Measurements from ENCODE around the gene TRAPPC14. TPM values are rescaled to one million over a fixed set of nuclear protein-coding genes. Genes with fewer than 3 reads are reported as not detected.

TRAPPC14 gene
- total and polyA plus RNA-seq, 2 of the 13 experiments (the other 11 are each of a cell fraction or from before 2014, with no cell fraction given), result 4.7 to 9.6 TPM

- TF ChIP-seq TFE3 (CRISPR knock-in tag; IDR thresholded peaks at IDR 0.05) (0 out of 2 replicates have a peak, but pooled peaks have one; percentile 0), HES4 (CRISPR knock-in tag; IDR thresholded peaks at IDR 0.05; ENCODE audit: borderline replicate concordance) (no peak), ZNF614 (CRISPR knock-in tag; IDR thresholded peaks at IDR 0.05; ENCODE audit: borderline replicate concordance) (0 out of 2 replicates have a peak, but pooled peaks have one; percentile 14), ELF3 (CRISPR knock-in tag; IDR thresholded peaks at IDR 0.05) (0 out of 2 replicates have a peak, but pooled peaks have one; percentile 14), ZNF143 (CRISPR knock-in tag; IDR thresholded peaks at IDR 0.05) (no peak), HMGA1 (CRISPR knock-in tag; conservative IDR thresholded peaks at IDR 0.05) (no peak), ZNF354B (CRISPR knock-in tag; IDR thresholded peaks at IDR 0.05) (no peak), ZNF770 (CRISPR knock-in tag; IDR thresholded peaks at IDR 0.05) (no peak), E2F2 (CRISPR knock-in tag; IDR thresholded peaks at IDR 0.05; ENCODE audit: borderline replicate concordance) (no peak), ZNF329 (CRISPR knock-in tag; IDR thresholded peaks at IDR 0.05; ENCODE audit: low read depth) (no peak), ATRX (CRISPR knock-in tag; IDR thresholded peaks at IDR 0.05; ENCODE audit: borderline replicate concordance) (no peak), SRF (IDR thresholded peaks at IDR 0.05; ENCODE audit: low read depth, low read length) (no peak), PHF20 (CRISPR knock-in tag; IDR thresholded peaks at IDR 0.05) (no peak), ZNF629 (CRISPR knock-in tag; conservative IDR thresholded peaks at IDR 0.05) (0 out of 2 replicates have a peak, but pooled peaks have one; percentile 11), ZNF589 (CRISPR knock-in tag; conservative IDR thresholded peaks at IDR 0.05) (no peak), HBP1 (CRISPR knock-in tag; IDR thresholded peaks at IDR 0.05; ENCODE audit: low read depth) (no peak), KDM2A (CRISPR knock-in tag; IDR thresholded peaks at IDR 0.05; ENCODE audit: borderline replicate concordance, low read depth) (peak; percentile 45), ZNF280B (CRISPR knock-in tag; IDR thresholded peaks at IDR 0.05; ENCODE audit: borderline replicate concordance) (no peak), GTF3A (CRISPR knock-in tag; conservative IDR thresholded peaks at IDR 0.05) (no peak), BHLHE40 (IDR thresholded peaks at IDR 0.05; ENCODE audit: low read length) (no peak)
Observed at GRCh38 chr7:100132697-100133151, 25.8 kb downstream of the TRAPPC14 start (continued).

Data from HepG2 (cell line).